NCI-H69 (cell line): Measurements from ENCODE around the gene ZFP3.
"Not testable (repeated sequence)": the region's sequence is repeated elsewhere in the genome, so short reads cannot be mapped to it uniquely, and the experiment has no call there.

Experiments
- DNase-seq: peaks from one replicate; lab custom pipeline; 2025; lab: John Stamatoyannopoulos, UW

The ZFP3 gene

DNA sequence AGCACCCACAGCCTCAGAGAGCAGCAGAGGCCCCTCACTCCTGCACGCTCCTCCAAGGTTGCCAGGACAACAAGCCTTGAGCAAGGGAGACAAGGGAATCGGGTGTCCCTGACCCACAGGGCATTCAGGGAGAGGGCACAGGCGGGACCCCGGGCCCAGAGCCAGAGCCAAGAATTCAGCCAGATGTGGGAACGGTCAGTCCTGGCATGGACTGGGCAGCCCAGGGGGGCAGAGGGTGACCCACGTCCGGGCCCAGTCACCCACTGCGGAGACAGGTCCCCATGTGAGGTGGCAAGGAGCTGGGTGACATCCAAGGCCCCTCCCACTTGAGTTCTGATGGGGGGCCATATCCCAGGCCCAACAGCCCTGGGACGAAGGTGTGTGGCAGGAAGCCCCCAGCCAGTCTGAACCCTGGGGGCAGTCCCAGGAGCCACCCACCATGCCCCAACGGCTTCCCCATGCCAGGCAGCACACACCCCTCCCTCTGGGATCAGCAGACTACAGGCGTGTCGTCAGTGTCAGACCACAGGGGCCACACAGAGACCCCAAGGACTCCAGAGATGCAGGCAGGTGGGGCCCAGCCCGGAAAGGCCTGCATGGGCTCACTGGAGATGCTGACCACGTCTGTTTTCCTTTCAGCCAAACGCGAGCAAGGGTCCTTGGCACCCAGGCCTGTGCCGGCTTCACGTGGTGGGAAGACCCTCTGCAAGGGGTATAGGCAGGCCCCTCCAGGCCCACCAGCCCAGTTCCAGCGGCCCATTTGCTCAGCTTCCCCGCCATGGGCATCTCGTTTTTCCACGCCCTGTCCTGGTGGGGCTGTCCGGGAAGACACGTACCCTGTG is 60.6 kb downstream of the ZFP3 start:
- DNase-seq: no peak

DNA sequence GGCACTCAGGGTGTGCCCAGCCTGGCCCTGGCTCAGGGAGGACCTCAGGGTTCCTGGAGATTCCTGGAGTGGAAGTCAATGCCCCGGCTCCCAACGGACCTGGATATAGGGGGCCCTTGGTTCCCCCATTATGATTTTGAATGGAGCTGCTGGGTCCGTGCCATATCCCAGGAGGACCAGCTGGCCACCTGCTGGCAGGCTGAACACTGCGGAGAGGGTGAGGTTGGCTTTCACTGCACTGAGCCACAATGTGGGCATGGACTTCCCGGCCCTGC is 61.1 kb downstream of the ZFP3 start:
- no peak for DNase-seq

DNA sequence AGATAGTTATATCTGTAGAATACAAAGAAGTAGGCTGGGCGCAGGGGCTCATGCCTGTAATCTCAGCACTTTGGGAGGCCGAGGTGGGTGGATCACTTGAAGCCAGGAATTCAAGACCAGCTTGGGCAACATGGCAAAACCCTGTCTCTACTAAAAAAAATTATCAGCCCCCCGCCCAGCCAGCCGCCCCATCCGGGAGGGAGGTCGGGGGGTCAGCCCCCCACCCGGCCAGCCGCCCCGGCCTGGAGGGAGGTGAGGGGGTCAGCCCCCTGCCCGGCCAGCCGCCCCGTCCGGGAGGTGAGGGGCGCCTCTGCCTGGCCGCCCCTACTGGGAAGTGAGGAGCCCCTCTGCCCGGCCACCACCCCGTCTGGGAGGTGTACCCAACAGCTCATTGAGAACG is 64.6 kb downstream of the ZFP3 start:
- DNase-seq: not testable (repeated sequence)
